ENCODE results near the gene ADCY2. TPM values are rescaled to one million over a fixed set of nuclear protein-coding genes. Genes with fewer than 3 reads are reported as not detected.

The ADCY2 gene
- total and polyA plus RNA-seq, 9 of the 15 experiments (the other 6 are each of a cell fraction or from before 2014, with no cell fraction given), result 0.01 to 0.15 (median 0.03) TPM; not detected in 5

DNA sequence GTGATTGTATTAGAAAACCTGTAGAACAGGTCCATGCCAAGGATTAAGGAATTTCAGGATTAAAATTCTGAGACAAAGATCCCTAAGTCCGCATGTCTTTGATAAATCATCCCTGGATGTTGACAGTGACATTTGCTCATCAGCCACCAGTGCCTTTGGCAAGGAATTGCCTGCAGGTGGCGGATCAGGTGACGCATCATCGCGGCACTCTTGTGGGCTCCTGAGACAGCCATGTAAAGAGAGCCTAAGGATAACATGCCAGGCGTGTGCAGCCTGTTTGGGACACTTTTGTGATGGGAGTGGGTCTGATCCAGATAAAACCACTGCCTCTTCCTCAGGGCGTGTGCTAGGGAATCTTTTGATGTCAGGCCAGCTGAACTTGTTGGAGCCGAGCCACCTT, 40.6 kb downstream of the ADCY2 start:
- FAIRE-seq, result no peak

More for the DNA sequence above, 40.6 kb downstream of the ADCY2 start:
- no peaks in the 10 kb centered on the region for H3K79me2 ChIP-seq (ENCODE audit: control insufficient read depth, insufficient read depth, low read length)
- no peaks in the 10 kb centered on the region for H3K4me1 ChIP-seq (replicated peaks in 1 of 2; ENCODE audit: control insufficient read depth in 2 of 2, insufficient read depth in 2 of 2, low read length in 2 of 2)
- no peak for TF ChIP-seq MCM2 (IDR thresholded peaks at IDR 0.05; ENCODE audit: low read depth)
- TF ChIP-seq TARDBP (IDR thresholded peaks at IDR 0.05), result no peak
- no peak for TF ChIP-seq MAFF (IDR thresholded peaks at IDR 0.05; ENCODE audit: low read length)
- TF ChIP-seq ETV6 (IDR thresholded peaks at IDR 0.05; ENCODE audit: borderline replicate concordance in 1 of 2, low read depth in 2 of 2, low read length in 1 of 2), result no peak
- TF ChIP-seq ETV6 (CRISPR knock-in tag; IDR thresholded peaks at IDR 0.05; ENCODE audit: borderline replicate concordance), result no peak
- no peak for TF ChIP-seq ZFP30 (CRISPR knock-in tag; IDR thresholded peaks at IDR 0.05; ENCODE audit: borderline replicate concordance)
- TF ChIP-seq U2AF1 (optimal IDR thresholded peaks at IDR 0.05; ENCODE audit: low read depth, low read length), result no peak
- no peak for TF ChIP-seq MBD1 (CRISPR knock-in tag; IDR thresholded peaks at IDR 0.05)
- no peak for TF ChIP-seq RFX5 (IDR thresholded peaks at IDR 0.05; ENCODE audit: low read depth, low read length)
- H3K4me2 ChIP-seq (ENCODE audit: insufficient read depth, low read length), result no peak overlapping the region
- no peaks in the 10 kb centered on the region for H3K9me3 ChIP-seq (replicated peaks; ENCODE audit: control insufficient read depth, insufficient read depth, low read depth, low read length)
- H3K4me3 ChIP-seq, result no peak overlapping the region
- in situ Hi-C loops (cut with MboI), result no loop called here
- DNase-seq (ENCODE audit: extremely low read depth in 1 of 4, low spot score in 3 of 4) (no peak), ATAC-seq (no peak)
- H3K9me1 ChIP-seq (ENCODE audit: control insufficient read depth, insufficient read depth, low read length), result no peaks in the 10 kb centered on the region
- BruUV-seq (replicated peaks), result no TSS peak
- no peaks in the 10 kb centered on the region for H3K27me3 ChIP-seq (ENCODE audit: control insufficient read depth in 2 of 2, insufficient read depth in 2 of 2, low read length in 2 of 2)
- CTCF ChIA-PET (ENCODE audit: low intra/inter-chr PET ratio), result no interaction called here
- H4K20me1 ChIP-seq (replicated peaks; ENCODE audit: control insufficient read depth, insufficient read depth, low read length), result no peaks in the 10 kb centered on the region
- no peak overlapping the region for H2AFZ ChIP-seq (ENCODE audit: low read depth, low read length)
- intact Hi-C loops (cut with micrococcal nuclease), result no loop called here
- POLR2A ChIA-PET, result no interaction called here
- no peak overlapping the region for H3K9ac ChIP-seq (ENCODE audit: insufficient read depth in 1 of 2, low read depth in 2 of 2, low read length in 2 of 2)
- no peaks in the 10 kb centered on the region for H3K36me3 ChIP-seq (ENCODE audit: control insufficient read depth, insufficient read depth, low read length)
- WGBS (ENCODE audit: insufficient coverage, low coverage, missing lambda C conversion rate), result 0% methylated on average over 8 of the region's 8 CpGs
- H3K27ac ChIP-seq (ENCODE audit: extremely low read depth, low read depth, low read length), result no peak overlapping the region

Data from K562 (cell line).